ENCODE results near the gene KRTAP5-2. TPM values are rescaled to one million over a fixed set of nuclear protein-coding genes. Genes with fewer than 3 reads are reported as not detected.

The KRTAP5-2 gene
- total and polyA plus RNA-seq, 9 of the 15 experiments (the other 6 are each of a cell fraction or from before 2014, with no cell fraction given), result not detected

- no peak for TF ChIP-seq ZBTB40 (IDR thresholded peaks at IDR 0.05)
- no peak for TF ChIP-seq ZBTB40 (CRISPR knock-in tag; IDR thresholded peaks at IDR 0.05)
- no peak for TF ChIP-seq ATF4 (CRISPR knock-in tag; IDR thresholded peaks at IDR 0.05)
- no peak for TF ChIP-seq FUS (optimal IDR thresholded peaks at IDR 0.05; ENCODE audit: low read depth, low read length)
- TF ChIP-seq TARDBP (IDR thresholded peaks at IDR 0.05), result no peak
- no peak for TF ChIP-seq CREB3L1 (IDR thresholded peaks at IDR 0.05; ENCODE audit: borderline replicate concordance, low read depth)
- TF ChIP-seq STAG1 (CRISPR knock-in tag; IDR thresholded peaks at IDR 0.05; ENCODE audit: borderline replicate concordance), result peak; percentile 47; the same call in 1 of the 2 replicates
- no peak for TF ChIP-seq NEUROD1 (IDR thresholded peaks at IDR 0.05; ENCODE audit: borderline replicate concordance, low read depth, low read length, partially characterized antibody)
- TF ChIP-seq POLR3G (IDR thresholded peaks at IDR 0.05; ENCODE audit: extremely low read depth, insufficient read length, insufficient replicate concordance), result no peak
- TF ChIP-seq ZNF589 (CRISPR knock-in tag; IDR thresholded peaks at IDR 0.05; ENCODE audit: low read depth), result no peak
- no peak for TF ChIP-seq RUNX1 (IDR thresholded peaks at IDR 0.05; ENCODE audit: low read depth)
- TF ChIP-seq ZNF41 (CRISPR knock-in tag; conservative IDR thresholded peaks at IDR 0.05), result no peak
- no peak for TF ChIP-seq NFYB (IDR thresholded peaks at IDR 0.05; ENCODE audit: extremely low read depth, insufficient read length)
- no peak for TF ChIP-seq ZBTB12 (CRISPR knock-in tag; IDR thresholded peaks at IDR 0.05)
These were observed 30.6 kb upstream of the KRTAP5-2 start (continued) for GRCh38 chr11:1628506-1629325.

All from K562 (cell line).